Left kidney (tissue), 2 donors: ENCODE data around the gene ARHGDIA. TPM values are rescaled to one million over a fixed set of nuclear protein-coding genes. Genes with fewer than 3 reads are reported as not detected.

ENCODE experiments used
- DNase-seq: peaks from one replicate; pipeline ENCODE4 v3.0.0-alpha.2; 2013
- polyA plus RNA-seq: library from polyadenylated mRNA; unstranded; fragments of 120-200 nt; gene quantifications from one replicate; pipeline ENCODE4 v1.2.1, GENCODE V29; 2013; ENCODE audit not compliant: insufficient read length

ARHGDIA gene
- polyA plus RNA-seq, 1 donor: 149 TPM

- DNase-seq: no peak
These were observed 36.3 kb upstream of the ARHGDIA start for GRCh38 chr17:81907219-81908145.

- no peak for DNase-seq
These were observed 35.5 kb upstream of the ARHGDIA start for GRCh38 chr17:81906476-81907218.

- no peak for DNase-seq
These were observed 34.9 kb upstream of the ARHGDIA start for GRCh38 chr17:81905993-81906392.

- DNase-seq: no peak
These were observed 34.3 kb upstream of the ARHGDIA start for GRCh38 chr17:81905424-81905875.

- no peak for DNase-seq
These were observed 33.7 kb upstream of the ARHGDIA start for GRCh38 chr17:81904600-81905423.

GRCh38 chr17:81903896-81904599, 32.9 kb upstream of the ARHGDIA start:
- no peak for DNase-seq

GRCh38 chr17:81903415-81903831, 32.3 kb upstream of the ARHGDIA start:
- no peak for DNase-seq

GRCh38 chr17:81902653-81903414, 31.7 kb upstream of the ARHGDIA start:
- no peak for DNase-seq

GRCh38 chr17:81902023-81902652, 31.0 kb upstream of the ARHGDIA start, which contains the start of gene NPB:
NPB (plus strand) TSS chr17:81902238; CDS start chr17:81902278, 40 bp downstream.
- DNase-seq: no peak

GRCh38 chr17:81901167-81902022, 30.3 kb upstream of the ARHGDIA start:
- DNase-seq: no peak

GRCh38 chr17:81900181-81900820, 29.2 kb upstream of the ARHGDIA start:
- no peak for DNase-seq

GRCh38 chr17:81899514-81900166, 28.5 kb upstream of the ARHGDIA start:
- DNase-seq: no peak

- DNase-seq: no peak
These were observed 27.7 kb upstream of the ARHGDIA start for GRCh38 chr17:81898885-81899284.

- no peak for DNase-seq
These were observed 27.1 kb upstream of the ARHGDIA start for GRCh38 chr17:81898029-81898866.

GRCh38 chr17:81895400-81895799, 24.3 kb upstream of the ARHGDIA start:
- DNase-seq: no peak

- DNase-seq: no peak
These were observed 20.1 kb upstream of the ARHGDIA start for GRCh38 chr17:81891303-81891552.
